Thyroid gland (tissue), 4 donors: Measurements from ENCODE around the gene PTPRB. TPM values are rescaled to one million over a fixed set of nuclear protein-coding genes. Genes with fewer than 3 reads are reported as not detected.

Source experiments
- DNase-seq, 2 donors: peaks; one replicate each; pipeline ENCODE4 v3.0.0-alpha.2; 2019
- H3K27ac ChIP-seq, 3 donors: fragments of 200-600 bp; sonication (generic); 1 replicate in 2 of 3; 2 replicates in 1 of 3; pipeline ENCODE4 v1.5.1; 2016 to 2019; ENCODE audit warnings: mild to moderate bottlenecking in 1 of 3, moderate library complexity in 1 of 3
- H3K27me3 ChIP-seq: fragments of 200-600 bp; sonication (generic); one replicate; pipeline ENCODE4 v1.5.1; 2019
- H3K36me3 ChIP-seq, 2 donors: fragments of 200-600 bp; sonication (generic); one replicate each; pipeline ENCODE4 v1.5.1; 2016 to 2019
- H3K4me1 ChIP-seq, 2 donors: fragments of 200-600 bp; sonication (generic); one replicate each; pipeline ENCODE4 v1.5.1; 2017 to 2019
- H3K4me3 ChIP-seq, 3 donors: fragments of 200-600 bp; sonication (generic); replicated peaks in 1 of 3; 1 replicate in 2 of 3; 2 replicates in 1 of 3; pipeline ENCODE4 v1.5.1; 2016; ENCODE audit warnings: mild to moderate bottlenecking in 1 of 3
- H3K9me3 ChIP-seq: fragments of 200-600 bp; sonication (generic); one replicate; pipeline ENCODE4 v1.5.1; 2017
- CTCF ChIP-seq, 6 experiments: fragments of 200-600 bp in 3 of 6; fragments of 450-650 bp in 3 of 6; sonication (generic) in 3 of 6; IDR thresholded peaks; one replicate each; pipeline ENCODE4 v1.5.1; 2016 to 2019; ENCODE audit warnings: antibody characterized with exemption in 6 of 6, mild to moderate bottlenecking in 2 of 6, inconsistent platforms in 1 of 6, moderate library complexity in 1 of 6
- POLR2A ChIP-seq, 2 donors: fragments of 450-650 bp; IDR thresholded peaks; one replicate each; pipeline ENCODE4 v1.6.1; 2017; ENCODE audit warnings: antibody characterized with exemption in 2 of 2, mild to moderate bottlenecking in 2 of 2, moderate library complexity in 1 of 2
- WGBS, 2 donors: methylation state at CpG; one replicate each; pipeline ENCODE4 v1.1.5; 2017; 5-methylcytosine and 5-hydroxymethylcytosine counted together
- intact Hi-C: fragments of 100-400 bp; cut with DNase I; formaldehyde crosslinking; loops from one replicate; pipeline ENCODE4 v1.15.1; 2023
- total RNA-seq, 4 donors: library from RNA; depleted of rRNA; stranded (reverse); fragments of >200 nt; gene quantifications; one replicate each; pipeline ENCODE4 v1.2.3, GENCODE V29; 2016

Gene PTPRB
- total RNA-seq, 4 donors from 2014 or later = 24.4 to 75.3 (median 36.2) TPM

GRCh38 chr12:70670948-70671347 lies 33.7 kb upstream of the PTPRB start:
- Histone ChIP-seq H3K27ac (no peak overlapping the region), H3K9me3 (no peaks in the 10 kb centered on the region), H3K4me3 (no peak overlapping the region), H3K27me3 (no peaks in the 10 kb centered on the region), H3K36me3 (no peaks in the 10 kb centered on the region), H3K4me1 (no peaks in the 10 kb centered on the region)
- intact Hi-C loops = no loop called here
- no peak for TF ChIP-seq POLR2A (IDR thresholded peaks at IDR 0.05)
- TF ChIP-seq CTCF (IDR thresholded peaks at IDR 0.05) = no peak
- no peak for DNase-seq
- 73 to 78% methylated on average over 3 of the region's 3 CpGs for WGBS, 2 donors

- DNase-seq = no peak
- Histone ChIP-seq H3K27me3 (no peaks in the 10 kb centered on the region), H3K36me3 (no peaks in the 10 kb centered on the region), H3K4me1 (no peaks in the 10 kb centered on the region), H3K9me3 (no peaks in the 10 kb centered on the region), H3K4me3 (no peak overlapping the region), H3K27ac (no peak overlapping the region)
- no peak for TF ChIP-seq CTCF (IDR thresholded peaks at IDR 0.05)
- no peak for TF ChIP-seq POLR2A (IDR thresholded peaks at IDR 0.05)
- 84 to 94% methylated on average over 2 of the region's 2 CpGs for WGBS, 2 donors
- intact Hi-C loops = no loop called here
Observed at GRCh38 chr12:70667253-70667652, 30.0 kb upstream of the PTPRB start.

GRCh38 chr12:70666364-70666763 lies 29.1 kb upstream of the PTPRB start:
- intact Hi-C loops = no loop called here
- no peaks in the 10 kb centered on the region for H3K36me3 ChIP-seq
- 94 to 97% methylated on average over 1 of the region's 1 CpG for WGBS, 2 donors

GRCh38 chr12:70664465-70664881 lies 27.2 kb upstream of the PTPRB start:
- no peak overlapping the region for H3K4me3 ChIP-seq
- H3K9me3 ChIP-seq = no peaks in the 10 kb centered on the region
- WGBS, 2 donors = 20 to 22% methylated on average over 7 of the region's 7 CpGs
- H3K36me3 ChIP-seq = no peaks in the 10 kb centered on the region
- intact Hi-C loops = no loop called here
- no peaks in the 10 kb centered on the region for H3K4me1 ChIP-seq
- no peak for DNase-seq
- no peak for TF ChIP-seq POLR2A (IDR thresholded peaks at IDR 0.05)
- no peak for TF ChIP-seq CTCF (IDR thresholded peaks at IDR 0.05)
- no peak overlapping the region for H3K27ac ChIP-seq
- no peaks in the 10 kb centered on the region for H3K27me3 ChIP-seq

More at GRCh38 chr12:70666364-70666763, 29.1 kb upstream of the PTPRB start:
- no peak overlapping the region for H3K27ac ChIP-seq
- no peaks in the 10 kb centered on the region for H3K27me3 ChIP-seq
- H3K9me3 ChIP-seq = no peaks in the 10 kb centered on the region
- TF ChIP-seq POLR2A (IDR thresholded peaks at IDR 0.05) (no peak), CTCF (IDR thresholded peaks at IDR 0.05) (no peak)
- no peaks in the 10 kb centered on the region for H3K4me1 ChIP-seq
- DNase-seq = no peak
- no peak overlapping the region for H3K4me3 ChIP-seq

GRCh38 chr12:70663838-70664237 lies 26.6 kb upstream of the PTPRB start:
- H3K27ac ChIP-seq = no peak overlapping the region
- H3K4me3 ChIP-seq = no peak overlapping the region
- DNase-seq = no peak
- WGBS, 2 donors = 91 to 94% methylated on average over 1 of the region's 1 CpG
- intact Hi-C loops = no loop called here
- H3K4me1 ChIP-seq = no peaks in the 10 kb centered on the region
- TF ChIP-seq CTCF (IDR thresholded peaks at IDR 0.05) (no peak), POLR2A (IDR thresholded peaks at IDR 0.05) (no peak)
- H3K36me3 ChIP-seq = no peaks in the 10 kb centered on the region
- H3K9me3 ChIP-seq = no peaks in the 10 kb centered on the region
- H3K27me3 ChIP-seq = no peaks in the 10 kb centered on the region
